ENCODE data around the gene TAP1.

DNA sequence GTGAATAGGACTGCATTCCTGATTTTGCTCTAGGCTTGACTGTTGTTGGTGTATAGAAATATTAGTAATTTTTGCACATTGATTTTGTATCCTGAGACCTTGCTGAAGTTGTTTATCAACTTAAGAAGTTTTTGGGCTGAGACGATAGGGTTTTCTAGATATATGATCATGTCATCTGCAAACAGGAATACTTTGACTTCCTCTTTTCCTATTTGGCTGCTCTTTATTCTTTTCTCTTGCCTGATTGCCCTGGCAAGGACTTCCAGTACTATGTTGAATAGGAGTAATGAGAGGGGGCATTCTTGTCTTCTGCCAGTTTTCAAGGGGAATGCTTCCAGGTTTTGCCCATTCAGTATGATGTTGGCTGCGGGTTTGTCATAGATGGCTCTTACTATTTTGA lies 50.1 kb downstream of the TAP1 start:
- TF ChIP-seq, protein P1, sequence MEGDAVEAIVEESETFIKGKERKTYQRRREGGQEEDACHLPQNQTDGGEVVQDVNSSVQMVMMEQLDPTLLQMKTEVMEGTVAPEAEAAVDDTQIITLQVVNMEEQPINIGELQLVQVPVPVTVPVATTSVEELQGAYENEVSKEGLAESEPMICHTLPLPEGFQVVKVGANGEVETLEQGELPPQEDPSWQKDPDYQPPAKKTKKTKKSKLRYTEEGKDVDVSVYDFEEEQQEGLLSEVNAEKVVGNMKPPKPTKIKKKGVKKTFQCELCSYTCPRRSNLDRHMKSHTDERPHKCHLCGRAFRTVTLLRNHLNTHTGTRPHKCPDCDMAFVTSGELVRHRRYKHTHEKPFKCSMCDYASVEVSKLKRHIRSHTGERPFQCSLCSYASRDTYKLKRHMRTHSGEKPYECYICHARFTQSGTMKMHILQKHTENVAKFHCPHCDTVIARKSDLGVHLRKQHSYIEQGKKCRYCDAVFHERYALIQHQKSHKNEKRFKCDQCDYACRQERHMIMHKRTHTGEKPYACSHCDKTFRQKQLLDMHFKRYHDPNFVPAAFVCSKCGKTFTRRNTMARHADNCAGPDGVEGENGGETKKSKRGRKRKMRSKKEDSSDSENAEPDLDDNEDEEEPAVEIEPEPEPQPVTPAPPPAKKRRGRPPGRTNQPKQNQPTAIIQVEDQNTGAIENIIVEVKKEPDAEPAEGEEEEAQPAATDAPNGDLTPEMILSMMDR (IDR thresholded peaks at IDR 0.05): no peak
- TF ChIP-seq POLR2A (IDR thresholded peaks at IDR 0.05; ENCODE audit: low read length): no peak
- no peak for TF ChIP-seq ESRRA (IDR thresholded peaks at IDR 0.05; ENCODE audit: borderline replicate concordance, low read length)
- TF ChIP-seq EP300 (IDR thresholded peaks at IDR 0.05): no peak
- no peak for TF ChIP-seq HDAC2 (IDR thresholded peaks at IDR 0.05)
- TF ChIP-seq HOXA7 (CRISPR knock-in tag; IDR thresholded peaks at IDR 0.05): no peak
- TF ChIP-seq, protein P2, sequence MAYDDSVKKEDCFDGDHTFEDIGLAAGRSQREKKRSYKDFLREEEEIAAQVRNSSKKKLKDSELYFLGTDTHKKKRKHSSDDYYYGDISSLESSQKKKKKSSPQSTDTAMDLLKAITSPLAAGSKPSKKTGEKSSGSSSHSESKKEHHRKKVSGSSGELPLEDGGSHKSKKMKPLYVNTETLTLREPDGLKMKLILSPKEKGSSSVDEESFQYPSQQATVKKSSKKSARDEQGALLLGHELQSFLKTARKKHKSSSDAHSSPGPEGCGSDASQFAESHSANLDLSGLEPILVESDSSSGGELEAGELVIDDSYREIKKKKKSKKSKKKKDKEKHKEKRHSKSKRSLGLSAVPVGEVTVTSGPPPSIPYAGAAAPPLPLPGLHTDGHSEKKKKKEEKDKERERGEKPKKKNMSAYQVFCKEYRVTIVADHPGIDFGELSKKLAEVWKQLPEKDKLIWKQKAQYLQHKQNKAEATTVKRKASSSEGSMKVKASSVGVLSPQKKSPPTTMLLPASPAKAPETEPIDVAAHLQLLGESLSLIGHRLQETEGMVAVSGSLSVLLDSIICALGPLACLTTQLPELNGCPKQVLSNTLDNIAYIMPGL (CRISPR knock-in tag; IDR thresholded peaks at IDR 0.05; ENCODE audit: borderline replicate concordance): no peak
- no peak for TF ChIP-seq SMC3 (IDR thresholded peaks at IDR 0.05)
- no peak for TF ChIP-seq KDM1A (IDR thresholded peaks at IDR 0.05; ENCODE audit: low read depth)

All from A549 (cell line).